GM12878 (cell line): ENCODE data around the gene PLEKHN1. TPM values are rescaled to one million over a fixed set of nuclear protein-coding genes. Genes with fewer than 3 reads are reported as not detected.

ENCODE experiments used
- ATAC-seq: fragments of 200-7000 bp; cut with Tn5 transposase; 3 replicates; pipeline ENCODE4 v1.9.1; 2020; ENCODE audit warnings: mild to moderate bottlenecking, moderate library complexity
- BruUV-seq: library from RNA; stranded (reverse); fragments of 400-500 nt; replicated peaks from 2 replicates; lab custom pipeline; 2021; lab: Mats Ljungman, UMichigan
- CTCF ChIA-PET: fragments of 300-600 bp; sonication (Branson Sonifier 250); formaldehyde crosslinking; extraction: SDS; loops from one replicate; lab custom pipeline; 2021; ENCODE audit warnings: inconsistent platforms; lab: Yijun Ruan, JAX
- POLR2A ChIA-PET: fragments of 350-600 bp; formaldehyde crosslinking; extraction: SDS; loops from one replicate; lab custom pipeline; 2021; ENCODE audit warnings: inconsistent platforms; lab: Charles Lee
- RAD21 ChIA-PET: fragments of 300-600 bp; sonication (Branson Sonifier 250); formaldehyde crosslinking; loops from one replicate; lab custom pipeline; 2023; ENCODE audit warnings: antibody characterized with exemption; ENCODE audit not compliant: unreplicated experiment; lab: Charles Lee
- SMC1A ChIA-PET: fragments of 300-600 bp; sonication (Branson Sonifier 250); formaldehyde crosslinking; loops from one replicate; lab custom pipeline; 2023; ENCODE audit not compliant: unreplicated experiment, uncharacterized antibody; lab: Charles Lee
- DNase-seq: peaks from one replicate; pipeline ENCODE4 v3.0.0-alpha.2; 2011; ENCODE audit warnings: low read depth, low spot score
- FAIRE-seq: peaks from 3 replicates; lab custom pipeline; 2011; peaks lifted over from hg19 to GRCh38; lab: Jason Lieb, UNC
- H2AFZ ChIP-seq: 2 replicates; pipeline ENCODE4 v1.6.0; 2011; ENCODE audit warnings: low read depth, low read length, control low read depth; ENCODE audit not compliant: control insufficient read depth
- H3K27ac ChIP-seq: 2 replicates; pipeline ENCODE4 v1.5.1; 2011; ENCODE audit warnings: control low read depth; ENCODE audit not compliant: control insufficient read depth, insufficient read depth
- H3K27me3 ChIP-seq, 2 experiments: replicated peaks in 1 of 2; 2 replicates each; pipeline versions ENCODE4 v1.6.0 to v1.6.1; 2011; ENCODE audit warnings: low read length in 1 of 2; ENCODE audit not compliant: control insufficient read depth in 2 of 2, insufficient read depth in 2 of 2
- H3K36me3 ChIP-seq, 2 experiments: 2 replicates each; pipeline ENCODE4 v1.5.1; 2011; ENCODE audit warnings: low read length in 1 of 2; ENCODE audit not compliant: control insufficient read depth in 2 of 2, insufficient read depth in 2 of 2
- H3K4me1 ChIP-seq: 2 replicates; pipeline ENCODE4 v1.6.1; 2011; ENCODE audit warnings: mild to moderate bottlenecking, low read length, moderate library complexity, mixed read lengths; ENCODE audit not compliant: control insufficient read depth, insufficient read depth
- H3K4me2 ChIP-seq: 2 replicates; pipeline ENCODE4 v1.6.0; 2011; ENCODE audit warnings: control low read depth; ENCODE audit not compliant: control insufficient read depth, insufficient read depth
- H3K4me3 ChIP-seq: fragments of 200-600 bp; sonication (generic); 2 replicates; pipeline ENCODE4 v1.5.1; 2016
- H3K79me2 ChIP-seq: 2 replicates; pipeline ENCODE4 v1.6.0; 2011; ENCODE audit warnings: low read length; ENCODE audit not compliant: control insufficient read depth, insufficient read depth
- H3K9ac ChIP-seq: 2 replicates; pipeline ENCODE4 v1.8.0; 2011; ENCODE audit warnings: low read length, control low read depth, mixed read lengths; ENCODE audit not compliant: control insufficient read depth, insufficient read depth
- H3K9me3 ChIP-seq: replicated peaks from 3 replicates; pipeline ENCODE4 v1.5.1; 2011; ENCODE audit warnings: mild to moderate bottlenecking, low read length; ENCODE audit not compliant: control insufficient read depth, insufficient read depth
- H4K20me1 ChIP-seq: 2 replicates; pipeline ENCODE4 v1.6.0; 2011; ENCODE audit not compliant: control insufficient read depth, insufficient read depth
- E4F1 ChIP-seq: fragments of 450-650 bp; IDR thresholded peaks from 2 replicates; pipeline ENCODE4 v1.6.1; 2018; ENCODE audit warnings: borderline replicate concordance, mild to moderate bottlenecking; ENCODE audit not compliant: partially characterized antibody
- MLLT1 ChIP-seq: fragments of 450-650 bp; IDR thresholded peaks from 2 replicates; pipeline ENCODE4 v1.6.1; 2016; ENCODE audit warnings: mild to moderate bottlenecking
- WGBS: methylation state at CpG from one replicate; pipeline ENCODE4 v1.1.6; 2016; ENCODE audit warnings: low lambda C conversion rate; ENCODE audit not compliant: insufficient replicate concordance, insufficient coverage; ENCODE audit errors: missing lambda C conversion rate; 5-methylcytosine and 5-hydroxymethylcytosine counted together
- in situ Hi-C: fragments of 300-500 bp; cut with MboI; formaldehyde crosslinking; loops from 9 replicates; pipeline ENCODE4 v1.14.3; 2018; ENCODE audit warnings: mixed read lengths
- intact Hi-C: fragments of 100-400 bp; cut with micrococcal nuclease; formaldehyde crosslinking; loops from one replicate; pipeline ENCODE4 v1.14.2; 2022; ENCODE audit not compliant: unreplicated experiment
- polyA plus RNA-seq, 11 experiments: library from polyadenylated mRNA; depleted of rRNA in 4 of 11; unstranded in 6 of 11; stranded (reverse) in 5 of 11; fragments of >200 nt; fragmentation: Nextera tagmentation in 4 of 11; fragmentation: Illumina TruSeq in 1 of 11; extraction: Ambion mirVana in 4 of 11; extraction: Trizol in 1 of 11; gene quantifications; 1 replicate in 1 of 11; 2 replicates in 10 of 11; pipeline versions ENCODE4 v1.2.1 to v1.2.3, GENCODE V29; 2011 to 2016; ENCODE audit warnings: inconsistent platforms in 2 of 11, missing spikeins in 2 of 11, low read depth in 1 of 11
- total RNA-seq, 4 experiments: library from RNA; depleted of rRNA in 3 of 4; stranded (reverse); fragments of >200 nt in 3 of 4; fragmentation: Illumina TruSeq in 1 of 4; extraction: Trizol in 1 of 4; gene quantifications; 2 replicates each; pipeline versions ENCODE4 v1.2.1 to v1.2.3, GENCODE V29; 2013 to 2021
- TF ChIP-seq, protein P1 (sequence below): IDR thresholded peaks from 2 replicates; pipeline ENCODE4 v1.6.1; 2011; ENCODE audit warnings: borderline replicate concordance, low read depth, mild to moderate bottlenecking, moderate library complexity, mixed read lengths, low read length; ENCODE audit not compliant: insufficient read depth; ENCODE audit errors: extremely low read length

PLEKHN1 gene
- total and polyA plus RNA-seq, 10 of the 15 experiments (the other 5 are each of a cell fraction or from before 2014, with no cell fraction given) = 0.04 to 0.26 (median 0.18) TPM; not detected in 6

GRCh38 chr1:961132-961669 lies 5.1 kb upstream of the PLEKHN1 start:
- H3K4me3 ChIP-seq = peak overlapping the region; percentile 68
- 44% methylated on average over 54 of the region's 56 CpGs for WGBS
- TF ChIP-seq MLLT1 (peak; percentile 62; the same call in 1 of the 2 replicates), E4F1 (no peak)
- TF ChIP-seq, protein P1, sequence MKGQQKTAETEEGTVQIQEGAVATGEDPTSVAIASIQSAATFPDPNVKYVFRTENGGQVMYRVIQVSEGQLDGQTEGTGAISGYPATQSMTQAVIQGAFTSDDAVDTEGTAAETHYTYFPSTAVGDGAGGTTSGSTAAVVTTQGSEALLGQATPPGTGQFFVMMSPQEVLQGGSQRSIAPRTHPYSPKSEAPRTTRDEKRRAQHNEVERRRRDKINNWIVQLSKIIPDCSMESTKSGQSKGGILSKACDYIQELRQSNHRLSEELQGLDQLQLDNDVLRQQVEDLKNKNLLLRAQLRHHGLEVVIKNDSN = peak; percentile 36
- ChIA-PET RAD21 (no interaction called here), POLR2A (interaction anchor here (0.7 kb wide), 1 partner anchor 57 kb away, joined by 6 read pairs; no protein-coding TSS in a partner anchor), CTCF (no interaction called here), SMC1A (no interaction called here)
- DNase-seq (no peak), ATAC-seq (no peak), FAIRE-seq (no peak)
- H2AFZ ChIP-seq = 0 out of 2 replicates have a peak overlapping the region, but pooled peaks have one; percentile 12
- intact Hi-C loops = no loop called here
- peaks cover 21% of the 10 kb centered on the region for H3K4me1 ChIP-seq
- H3K9ac ChIP-seq = peak overlapping the region; percentile 51; the same call in 1 of the 2 replicates
- H3K27ac ChIP-seq = no peak overlapping the region
- no peaks in the 10 kb centered on the region for H3K27me3 ChIP-seq
- no peaks in the 10 kb centered on the region for H3K9me3 ChIP-seq
- in situ Hi-C loops = no loop called here
- H4K20me1 ChIP-seq = no peaks in the 10 kb centered on the region
- peaks cover 20% of the 10 kb centered on the region for H3K79me2 ChIP-seq
- peak overlapping the region; percentile 77 for H3K4me2 ChIP-seq
- H3K36me3 ChIP-seq = peaks cover 0 to 3% of the 10 kb centered on the region in 2 experiments; a peak in 3 of 4 replicates
- no TSS peak for BruUV-seq
